Spleen (tissue), 11 donors: ENCODE measurements around the gene KCNG2. TPM values are rescaled to one million over a fixed set of nuclear protein-coding genes. Genes with fewer than 3 reads are reported as not detected.

Source experiments
- DNase-seq: peaks from one replicate; pipeline ENCODE4 v3.0.0-alpha.2; 2020
- H3K27ac ChIP-seq, 8 donors: fragments of 200-600 bp; sonication (generic) in 7 of 8; 1 replicate in 4 of 8; 2 replicates in 4 of 8; pipeline versions ENCODE4 v1.5.0 to v1.8.0; 2016 to 2021; ENCODE audit warnings: inconsistent platforms in 4 of 8, mild to moderate bottlenecking in 4 of 8, moderate library complexity in 1 of 8
- H3K27me3 ChIP-seq, 7 donors: fragments of 200-600 bp; sonication (generic) in 6 of 7; replicated peaks in 1 of 7; 1 replicate in 4 of 7; 2 replicates in 3 of 7; pipeline versions ENCODE4 v1.5.0 to v1.8.0; 2016 to 2021; ENCODE audit warnings: inconsistent platforms in 3 of 7, mild to moderate bottlenecking in 1 of 7
- H3K36me3 ChIP-seq, 6 donors: fragments of 200-600 bp; sonication (generic) in 5 of 6; 1 replicate in 4 of 6; 2 replicates in 2 of 6; pipeline versions ENCODE4 v1.5.0 to v1.8.0; 2016 to 2021; ENCODE audit warnings: inconsistent platforms in 2 of 6
- H3K4me1 ChIP-seq, 6 donors: fragments of 200-600 bp; sonication (generic) in 5 of 6; 1 replicate in 3 of 6; 2 replicates in 3 of 6; pipeline versions ENCODE4 v1.5.0 to v1.8.0; 2016 to 2021; ENCODE audit warnings: inconsistent platforms in 3 of 6
- H3K4me3 ChIP-seq, 8 donors: fragments of 200-600 bp; sonication (generic) in 7 of 8; 1 replicate in 4 of 8; 2 replicates in 4 of 8; pipeline versions ENCODE4 v1.5.0 to v1.8.0; 2016 to 2021; ENCODE audit warnings: inconsistent platforms in 4 of 8, mild to moderate bottlenecking in 4 of 8, moderate library complexity in 2 of 8
- H3K9me3 ChIP-seq, 8 donors: fragments of 200-600 bp; sonication (generic) in 7 of 8; 1 replicate in 4 of 8; 2 replicates in 4 of 8; pipeline versions ENCODE4 v1.5.0 to v1.8.0; 2016 to 2021; ENCODE audit warnings: inconsistent platforms in 4 of 8
- CTCF ChIP-seq, 11 experiments: fragments of 200-600 bp in 7 of 11; fragments of 450-650 bp in 4 of 11; sonication (generic) in 4 of 11; IDR thresholded peaks in 8 of 11; conservative IDR thresholded peaks in 3 of 11; 1 replicate in 7 of 11; 2 replicates in 4 of 11; pipeline versions ENCODE4 v1.4.0 to v1.8.0; 2016 to 2021; ENCODE audit warnings: antibody characterized with exemption in 11 of 11, inconsistent platforms in 4 of 11, mild to moderate bottlenecking in 1 of 11
- POLR2A ChIP-seq, 3 donors: fragments of 450-650 bp; IDR thresholded peaks; one replicate each; pipeline ENCODE4 v1.5.1; 2017; ENCODE audit warnings: antibody characterized with exemption in 3 of 3, mild to moderate bottlenecking in 1 of 3
- POLR2AphosphoS5 ChIP-seq, 3 donors: sonication (generic); formaldehyde crosslinking; IDR thresholded peaks; one replicate each; pipeline ENCODE4 v1.5.1; 2017; ENCODE audit warnings: antibody characterized with exemption in 3 of 3
- WGBS, 5 donors: extraction: QIAGEN DNeasy Blood & Tissue Kit in 3 of 5; methylation state at CpG; one replicate each; pipeline versions ENCODE4 v1.1.5 to v1.1.7; 2013 to 2018; 5-methylcytosine and 5-hydroxymethylcytosine counted together
- intact Hi-C: fragments of 100-400 bp; cut with DNase I; formaldehyde crosslinking; loops from one replicate; pipeline ENCODE4 v1.15.0; 2023; ENCODE audit warnings: low total_unique reads
- polyA plus RNA-seq, 3 donors: library from polyadenylated mRNA; stranded (reverse); fragments of 200-250 nt; gene quantifications; one replicate each; pipeline ENCODE4 v1.2.1, GENCODE V29; 2013
- total RNA-seq, 7 donors: library from RNA; depleted of rRNA in 3 of 7; stranded (reverse); fragments of >200 nt in 3 of 7; fragmentation: NEBNext Ultra II Directional in 4 of 7; extraction: Animal tissue kit (Norgen Biotek cat#: 25700) in 4 of 7; gene quantifications; one replicate each; pipeline versions ENCODE4 v1.1.0 to v1.2.1, GENCODE V29; 2016 to 2021
- donor health status: healthy with polysubstance abuse.
- donor health status: DM: no; HTN: no; CAD: no; lungs with moderate emphysema.
- donor health status: DM: no; HTN: no; CAD: no.
- donor health status: Bipolar disorder and iron deficiency.
- donor health status: healthy.
- donor health status: DM: no; HTN: no; CAD: no.
- donor health status: DM: yes; HTN: yes; CAD: no.

Gene KCNG2
- total and polyA plus RNA-seq, 10 donors = 0.15 to 3.2 (median 0.38) TPM; not detected in 1

- no peaks in the 10 kb centered on the region for H3K27me3 ChIP-seq
- H3K36me3 ChIP-seq = peaks cover 0 to 87% (median 38%) of the 10 kb centered on the region in 6 donors
- DNase-seq = peak; percentile 75
- TF ChIP-seq CTCF (IDR thresholded peaks at IDR 0.05 in 8 of 11, conservative IDR thresholded peaks at IDR 0.05 in 3 of 11) = no peak
- TF ChIP-seq POLR2A (IDR thresholded peaks at IDR 0.05) = no peak
- peak in 1 of 3 donors; percentile 25 for TF ChIP-seq POLR2AphosphoS5 (IDR thresholded peaks at IDR 0.05)
- H3K27ac ChIP-seq = peak overlapping the region in 3 of 8 donors; percentile 2 to 37 (median 4)
- intact Hi-C loops = loop anchor here (10.0 kb wide), 1 partner anchor 259 kb away; no protein-coding TSS in a partner anchor
- H3K9me3 ChIP-seq = no peaks in the 10 kb centered on the region
- 35 to 57% (median 50%) methylated on average over 10 to 11 of the region's 11 CpGs for WGBS, 5 donors
- no peak overlapping the region for H3K4me3 ChIP-seq
- peaks cover 10 to 74% (median 47%) of the 10 kb centered on the region in 6 donors for H3K4me1 ChIP-seq
Measured at GRCh38 chr18:79944126-79944731, 146.5 kb downstream of the KCNG2 start.

- Histone ChIP-seq H3K36me3 (peaks cover 0 to 83% (median 35%) of the 10 kb centered on the region in 6 donors), H3K27ac (peak overlapping the region in 1 of 8 donors; percentile 37), H3K9me3 (no peaks in the 10 kb centered on the region), H3K4me1 (peaks cover 15 to 77% (median 50%) of the 10 kb centered on the region in 6 donors), H3K27me3 (no peaks in the 10 kb centered on the region), H3K4me3 (no peak overlapping the region)
- intact Hi-C loops = loop anchor here (10.0 kb wide), 1 partner anchor 260 kb away; no protein-coding TSS in a partner anchor
- peak; percentile 47 for DNase-seq
- TF ChIP-seq CTCF (IDR thresholded peaks at IDR 0.05 in 8 of 11, conservative IDR thresholded peaks at IDR 0.05 in 3 of 11) = no peak
- TF ChIP-seq POLR2A (IDR thresholded peaks at IDR 0.05) = no peak
- no peak for TF ChIP-seq POLR2AphosphoS5 (IDR thresholded peaks at IDR 0.05)
- 27 to 54% (median 39%) methylated on average over 3 of the region's 3 CpGs for WGBS, 5 donors
Measured at GRCh38 chr18:79944746-79945117, 147.0 kb downstream of the KCNG2 start.

- peak overlapping the region in 2 of 8 donors; percentile 4 to 32 for H3K27ac ChIP-seq
- no peaks in the 10 kb centered on the region for H3K9me3 ChIP-seq
- no peaks in the 10 kb centered on the region for H3K27me3 ChIP-seq
- intact Hi-C loops = loop anchor here (10.0 kb wide), 1 partner anchor 261 kb away; no protein-coding TSS in a partner anchor
- 72 to 84% (median 81%) methylated on average over 9 to 17 of the region's 17 CpGs for WGBS, 5 donors
- H3K4me1 ChIP-seq = peaks cover 20 to 84% (median 56%) of the 10 kb centered on the region in 6 donors
- TF ChIP-seq POLR2AphosphoS5 (IDR thresholded peaks at IDR 0.05) (no peak), CTCF (IDR thresholded peaks at IDR 0.05 in 8 of 11, conservative IDR thresholded peaks at IDR 0.05 in 3 of 11) (no peak)
- H3K36me3 ChIP-seq = peaks cover 0 to 76% (median 29%) of the 10 kb centered on the region in 6 donors
- no peak overlapping the region for H3K4me3 ChIP-seq
- DNase-seq = peak; percentile 68
Measured at GRCh38 chr18:79945118-79946042, 147.6 kb downstream of the KCNG2 start.
